ENCODE data around the gene LY6G6C.

LY6G6C gene

GRCh38 chr6:31687321-31687720 lies 34.2 kb downstream of the LY6G6C start:
- in situ Hi-C loops (cut with MboI; ENCODE audit: low sequenced_read_pairs) = no loop called here

- in situ Hi-C loops (cut with MboI; ENCODE audit: low sequenced_read_pairs) = no loop called here
Observed at GRCh38 chr6:31686483-31686882, 35.1 kb downstream of the LY6G6C start.

DNA sequence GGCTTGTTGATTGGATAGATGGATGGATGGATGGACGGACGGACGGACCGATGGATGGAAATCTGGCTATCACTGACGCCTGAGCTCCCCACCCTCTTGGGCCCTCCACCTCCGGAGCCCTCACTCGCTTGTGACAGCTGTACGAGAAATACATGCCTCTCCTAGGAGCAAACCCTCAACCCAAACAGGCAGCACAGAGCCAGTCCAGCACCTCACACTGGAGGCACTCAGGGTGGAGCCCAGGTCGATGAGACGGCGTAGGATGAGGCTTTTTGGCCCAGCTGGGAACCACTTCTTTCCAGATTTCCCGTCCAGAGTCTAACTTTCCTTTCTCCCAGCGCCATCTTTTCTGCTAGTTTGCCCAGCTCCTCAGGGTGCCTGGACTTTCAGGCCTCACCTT lies 38.0 kb downstream of the LY6G6C start:
- in situ Hi-C loops (cut with MboI; ENCODE audit: low sequenced_read_pairs) = no loop called here

GRCh38 chr6:31681135-31681671 lies 40.3 kb downstream of the LY6G6C start:
- in situ Hi-C loops (cut with MboI; ENCODE audit: low sequenced_read_pairs) = no loop called here

DNA sequence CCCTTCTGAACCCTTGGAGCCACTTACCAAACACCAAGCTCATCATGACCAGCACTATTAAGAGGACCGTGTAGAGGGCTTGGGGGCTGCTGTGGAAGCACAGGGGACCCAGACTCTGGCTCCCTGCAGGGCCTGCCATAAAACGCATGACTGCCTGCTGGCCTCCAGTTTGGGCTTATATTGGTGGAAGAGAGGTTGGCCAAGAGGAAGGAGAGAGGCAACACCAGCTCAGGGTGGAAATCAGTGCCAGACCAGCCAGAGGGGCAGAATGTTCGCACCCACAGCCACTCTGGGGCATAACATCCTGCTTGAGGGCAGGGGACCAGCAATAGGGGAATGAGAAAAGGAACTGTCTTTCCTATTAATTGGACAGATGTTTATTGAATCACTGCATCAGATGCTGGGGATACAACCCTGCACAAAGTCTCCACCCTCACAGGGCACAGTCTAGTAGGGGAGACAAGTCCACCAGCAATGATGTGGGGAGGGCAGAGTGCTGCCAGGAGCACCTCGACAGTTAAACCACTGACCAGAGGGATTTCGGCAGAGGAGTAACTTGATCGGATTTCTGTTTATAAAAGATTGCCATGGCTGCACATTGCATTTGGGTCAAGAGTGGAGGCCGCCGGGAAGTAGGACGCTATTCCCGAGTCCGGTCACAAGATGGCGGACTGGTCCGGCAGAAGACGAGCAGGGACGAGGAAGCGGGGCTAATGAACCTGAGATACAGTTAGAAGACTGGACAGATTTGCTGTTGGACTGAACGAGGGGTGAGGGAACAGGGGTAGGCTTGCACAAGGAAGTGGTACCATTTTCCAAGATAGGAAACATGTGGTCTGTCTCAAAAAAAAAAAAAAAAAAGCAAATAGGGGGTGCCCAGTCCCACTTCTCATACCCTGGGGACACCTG lies 41.1 kb downstream of the LY6G6C start, which contains the start of gene LY6G5C:
Gene LY6G5C, minus strand, starts transcription at position 842 of the 909 bp plus-strand sequence. Its CDS starts 694 bp downstream, at position 148.
- in situ Hi-C loops (cut with MboI; ENCODE audit: low sequenced_read_pairs) = no loop called here

DNA sequence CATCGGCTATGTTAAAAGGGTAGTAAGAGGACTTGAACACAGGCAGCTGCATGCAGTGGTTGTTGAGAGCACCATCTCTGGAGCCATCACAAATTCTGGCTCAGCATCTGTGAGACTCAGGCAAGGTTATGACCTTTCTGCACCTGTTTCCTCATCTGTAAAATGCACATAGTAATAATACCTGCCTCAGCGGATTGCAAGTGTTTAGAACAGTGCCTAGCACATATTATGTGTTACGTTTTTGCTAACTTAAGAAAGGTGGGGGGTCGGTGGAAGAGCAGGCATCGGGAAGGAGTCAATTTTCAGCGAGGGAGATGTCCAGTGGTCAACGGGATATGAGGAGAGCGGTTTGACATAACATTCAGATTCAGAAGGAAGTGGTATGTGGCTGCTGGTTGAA lies 43.6 kb downstream of the LY6G6C start:
- in situ Hi-C loops (cut with MboI; ENCODE audit: low sequenced_read_pairs) = no loop called here

- in situ Hi-C loops (cut with MboI; ENCODE audit: low sequenced_read_pairs) = no loop called here
Observed at GRCh38 chr6:31676904-31677303, 44.6 kb downstream of the LY6G6C start.

GRCh38 chr6:31676322-31676903 lies 45.1 kb downstream of the LY6G6C start:
- in situ Hi-C loops (cut with MboI; ENCODE audit: low sequenced_read_pairs) = no loop called here

GRCh38 chr6:31669676-31670075 lies 51.9 kb downstream of the LY6G6C start, which contains the start of gene LY6G5B:
LY6G5B (plus strand) TSS chr6:31669976; CDS start chr6:31670951, 975 bp downstream.
- in situ Hi-C loops (cut with MboI; ENCODE audit: low sequenced_read_pairs) = no loop called here
